Left lobe of liver (tissue), 2 donors: Measurements from ENCODE around the gene ILF2. TPM values are rescaled to one million over a fixed set of nuclear protein-coding genes. Genes with fewer than 3 reads are reported as not detected.
"Not testable (repeated sequence)": the region's sequence is repeated elsewhere in the genome, so short reads cannot be mapped to it uniquely, and the experiment has no call there.

Experiments used
- ATAC-seq: fragments of 200-7000 bp; cut with Tn5 transposase; one replicate; pipeline ENCODE4 v1.9.1; 2020; ENCODE audit warnings: mild to moderate bottlenecking, moderate library complexity
- DNase-seq: peaks from one replicate; pipeline ENCODE4 v3.0.0-alpha.2; 2020; ENCODE audit warnings: low spot score
- total RNA-seq: library from RNA; stranded (reverse); gene quantifications from one replicate; pipeline ENCODE4 v1.2.1, GENCODE V29; 2021
- donor health status: DM: no; HTN: no; CAD: no; lungs with moderate emphysema.
- donor health status: DM: no; HTN: yes; CAD: no.

The ILF2 gene
- total RNA-seq, 1 donor from 2014 or later: 33.2 TPM

- ATAC-seq: no peak
- no peak for DNase-seq
Measured at GRCh38 chr1:153680120-153680403, 9.3 kb upstream of the ILF2 start.

- DNase-seq: no peak
- ATAC-seq: peak; percentile 44
Measured at GRCh38 chr1:153679337-153680119, 8.7 kb upstream of the ILF2 start.

GRCh38 chr1:153678519-153679336 lies 7.9 kb upstream of the ILF2 start, which contains the start of gene NPR1:
TSS of gene NPR1 (plus strand) at chr1:153678688. CDS start at chr1:153679109, 421 bp downstream.
- DNase-seq (peak; percentile 55), ATAC-seq (peak; percentile 74)

- DNase-seq (peak; percentile 60), ATAC-seq (peak; percentile 85)
Measured at GRCh38 chr1:153677718-153678518, 7.1 kb upstream of the ILF2 start.

- ATAC-seq: no peak
- DNase-seq: no peak
Measured at GRCh38 chr1:153673511-153673910, 2.7 kb upstream of the ILF2 start.

GRCh38 chr1:153671628-153672353 lies 998 bp upstream of the ILF2 start:
- ATAC-seq, DNase-seq: not testable (repeated sequence)

GRCh38 chr1:153670257-153670858 lies 435 bp downstream of the ILF2 start:
- no peak for DNase-seq
- ATAC-seq: peak; percentile 35

GRCh38 chr1:153669606-153670005 lies 1.2 kb downstream of the ILF2 start:
- ATAC-seq: no peak
- DNase-seq: no peak

GRCh38 chr1:153668672-153669071 lies 2.1 kb downstream of the ILF2 start:
- DNase-seq, ATAC-seq: not testable (repeated sequence)

GRCh38 chr1:153667439-153667838 lies 3.4 kb downstream of the ILF2 start:
- no peak for ATAC-seq
- no peak for DNase-seq

- ATAC-seq: no peak
- DNase-seq: no peak
Measured at GRCh38 chr1:153663211-153663610, 7.6 kb downstream of the ILF2 start.

- DNase-seq: no peak
- ATAC-seq: no peak
Measured at GRCh38 chr1:153662269-153662668, 8.5 kb downstream of the ILF2 start.

GRCh38 chr1:153661111-153661708 lies 9.6 kb downstream of the ILF2 start:
- ATAC-seq (no peak), DNase-seq (no peak)

- ATAC-seq (no peak), DNase-seq (no peak)
Measured at GRCh38 chr1:153659656-153660055, 11.1 kb downstream of the ILF2 start.

GRCh38 chr1:153659175-153659534 lies 11.6 kb downstream of the ILF2 start:
- DNase-seq (no peak), ATAC-seq (no peak)

GRCh38 chr1:153658400-153659174 lies 12.2 kb downstream of the ILF2 start, which contains the start of gene SNAPIN:
TSS of gene SNAPIN (plus strand) at chr1:153658703. CDS start at chr1:153658744, 41 bp downstream.
- DNase-seq: peak; percentile 93
- ATAC-seq: peak; percentile 97

- DNase-seq (no peak), ATAC-seq (no peak)
Measured at GRCh38 chr1:153655333-153655732, 15.5 kb downstream of the ILF2 start.

GRCh38 chr1:153652805-153653500 lies 17.8 kb downstream of the ILF2 start:
- ATAC-seq: no peak
- DNase-seq: no peak
